ENCODE data around the gene TPM2. TPM values are rescaled to one million over a fixed set of nuclear protein-coding genes. Genes with fewer than 3 reads are reported as not detected.

The TPM2 gene
- total RNA-seq, 2 experiments from 2014 or later: 3.7 to 3.9 TPM

Other genes starting within 250 kb of the TPM2 start
- 1 to 10 TPM; 1.2 TPM for gene RUSC2, start 199.8 kb downstream of the TPM2 start, total RNA-seq
- gene TESK1, start 84.7 kb downstream of the TPM2 start, total RNA-seq: 10 to 100 TPM; 47.9 to 51.6 TPM
- gene CD72, start 71.5 kb downstream of the TPM2 start, total RNA-seq: 10 to 100 TPM; 13.7 to 15.1 TPM
- 10 to 100 TPM; 62.0 to 63.7 TPM for gene SIT1, start 39.0 kb downstream of the TPM2 start, total RNA-seq
- 1,000 to 10,000 TPM; 9,117 to 9,295 TPM for gene RMRP, start 31.9 kb downstream of the TPM2 start, total RNA-seq
- 10 to 100 TPM; 17.1 to 18.3 TPM for gene CCDC107, start 31.6 kb downstream of the TPM2 start, total RNA-seq
- gene ARHGEF39, start 24.7 kb downstream of the TPM2 start, total RNA-seq: 10 to 100 TPM; 12.6 to 13.7 TPM
- 1 to 10 TPM; 5.5 to 6.2 TPM for gene CA9, start 16.0 kb downstream of the TPM2 start, total RNA-seq
- 100 to 1,000 TPM; 233 to 235 TPM for gene TLN1, start 42.3 kb upstream of the TPM2 start, total RNA-seq
- 10 to 100 TPM; 32.0 to 33.4 TPM for gene CREB3, start 42.7 kb upstream of the TPM2 start, total RNA-seq
- 10 to 100 TPM; 38.7 to 40.1 TPM for gene GBA2, start 59.3 kb upstream of the TPM2 start, total RNA-seq
- 10 to 100 TPM; 17.1 to 17.3 TPM for gene RGP1, start 59.4 kb upstream of the TPM2 start, total RNA-seq
- gene MSMP, start 64.4 kb upstream of the TPM2 start, total RNA-seq: under 1 TPM in 1 of 2 experiments, not detected in 1; 0.65 TPM
- 1 to 10 TPM; 9.7 TPM for gene NPR2, start 101.7 kb upstream of the TPM2 start, total RNA-seq
- 1 to 10 TPM; 1.0 to 1.2 TPM for gene SPAG8, start 122.3 kb upstream of the TPM2 start, total RNA-seq
- 10 to 100 TPM; 67.7 to 70.8 TPM for gene HINT2, start 125.1 kb upstream of the TPM2 start, total RNA-seq
- not detected for gene FAM221B, start 138.8 kb upstream of the TPM2 start, total RNA-seq
- gene TMEM8B, start 139.3 kb upstream of the TPM2 start, total RNA-seq: 1 to 10 TPM; 2.2 to 2.4 TPM
- gene OR13J1, start 180.5 kb upstream of the TPM2 start, total RNA-seq: not detected
- not detected for gene HRCT1, start 216.3 kb upstream of the TPM2 start, total RNA-seq
- gene SPAAR, start 219.6 kb upstream of the TPM2 start, total RNA-seq: not detected

All from activated CD8-positive, alpha-beta memory T cell treated with anti-CD3 and anti-CD28 coated beads for 36 hours (primary cell).